ENCODE results near the gene ZNF598. TPM values are rescaled to one million over a fixed set of nuclear protein-coding genes. Genes with fewer than 3 reads are reported as not detected.
"Not testable (repeated sequence)": the region's sequence is repeated elsewhere in the genome, so short reads cannot be mapped to it uniquely, and the experiment has no call there.

Gene ZNF598
- total RNA-seq, 1 experiment from 2014 or later = 50.4 TPM

- no peak overlapping the region for H3K4me3 ChIP-seq (ENCODE audit: low read depth, low read length)
- H3K9me3 ChIP-seq = no peaks in the 10 kb centered on the region
- peaks cover 17% of the 10 kb centered on the region for H3K4me1 ChIP-seq
- peaks cover 47% of the 10 kb centered on the region for H3K36me3 Mint-ChIP-seq (ENCODE audit: insufficient read depth, unreplicated experiment)
- no peaks in the 10 kb centered on the region for H3K27me3 ChIP-seq (replicated peaks; ENCODE audit: control insufficient read depth, insufficient read depth, low read length)
- H3K4me1 Mint-ChIP-seq (ENCODE audit: low read depth, unreplicated experiment) = peaks cover 21% of the 10 kb centered on the region
- no peaks in the 10 kb centered on the region for H3K9me3 Mint-ChIP-seq (ENCODE audit: unreplicated experiment)
- intact Hi-C loops (cut with micrococcal nuclease; ENCODE audit: unreplicated experiment) = no loop called here
- no peaks in the 10 kb centered on the region for H3K27me3 Mint-ChIP-seq (ENCODE audit: insufficient read depth, unreplicated experiment)
- peak overlapping the region; percentile 89 for H3K4me3 Mint-ChIP-seq (ENCODE audit: unreplicated experiment)
- POLR2A ChIA-PET = no interaction called here
- no TSS peak for BruUV-seq (replicated peaks)
- TF ChIP-seq CTCF (IDR thresholded peaks at IDR 0.05; ENCODE audit: insufficient read depth in 1 of 2, low read depth in 1 of 2, low read length in 1 of 2, severe bottlenecking in 1 of 2, unreplicated experiment in 1 of 2) = no peak
- no peak for DNase-seq
- no peak overlapping the region for H3K27ac Mint-ChIP-seq (ENCODE audit: unreplicated experiment)
- peaks cover 6% of the 10 kb centered on the region for H3K36me3 ChIP-seq (ENCODE audit: control insufficient read depth, insufficient read depth, low read length)
- CTCF ChIA-PET = interaction anchor here (1.2 kb wide), 1 partner anchor 18 kb away, joined by 3 read pairs; no protein-coding TSS in a partner anchor
These were observed 50.8 kb downstream of the ZNF598 start for GRCh38 chr16:1958715-1959268.

- BruUV-seq (replicated peaks); H3K4me3 Mint-ChIP-seq (ENCODE audit: unreplicated experiment); H3K36me3 ChIP-seq (ENCODE audit: control insufficient read depth, insufficient read depth, low read length); H3K9me3 Mint-ChIP-seq (ENCODE audit: unreplicated experiment); H3K4me3 ChIP-seq (ENCODE audit: low read depth, low read length); intact Hi-C loops (cut with micrococcal nuclease; ENCODE audit: unreplicated experiment); H3K9me3 ChIP-seq; H3K27me3 ChIP-seq (replicated peaks; ENCODE audit: control insufficient read depth, insufficient read depth, low read length); DNase-seq; H3K27ac Mint-ChIP-seq (ENCODE audit: unreplicated experiment); H3K27me3 Mint-ChIP-seq (ENCODE audit: insufficient read depth, unreplicated experiment): not testable (repeated sequence)
- ChIA-PET CTCF (interaction anchor here (1.2 kb wide), 1 partner anchor 17 kb away, joined by 3 read pairs; no protein-coding TSS in a partner anchor), POLR2A (interaction anchor here (0.7 kb wide), 1 partner anchor 1616 kb away, joined by 4 read pairs; no protein-coding TSS in a partner anchor)
- peaks cover 41% of the 10 kb centered on the region for H3K36me3 Mint-ChIP-seq (ENCODE audit: insufficient read depth, unreplicated experiment)
- peaks cover 14% of the 10 kb centered on the region for H3K4me1 Mint-ChIP-seq (ENCODE audit: low read depth, unreplicated experiment)
- H3K4me1 ChIP-seq = peaks cover 14% of the 10 kb centered on the region
These were observed 51.5 kb downstream of the ZNF598 start for GRCh38 chr16:1958143-1958491.

GRCh38 chr16:1957434-1958142 is 52.0 kb downstream of the ZNF598 start:
- intact Hi-C loops (cut with micrococcal nuclease; ENCODE audit: unreplicated experiment); H3K27me3 Mint-ChIP-seq (ENCODE audit: insufficient read depth, unreplicated experiment); H3K27ac Mint-ChIP-seq (ENCODE audit: unreplicated experiment); CTCF ChIA-PET; H3K9me3 ChIP-seq; H3K9me3 Mint-ChIP-seq (ENCODE audit: unreplicated experiment); H3K36me3 ChIP-seq (ENCODE audit: control insufficient read depth, insufficient read depth, low read length); BruUV-seq (replicated peaks); H3K4me1 ChIP-seq; H3K27me3 ChIP-seq (replicated peaks; ENCODE audit: control insufficient read depth, insufficient read depth, low read length); H3K4me3 Mint-ChIP-seq (ENCODE audit: unreplicated experiment); DNase-seq; H3K4me3 ChIP-seq (ENCODE audit: low read depth, low read length): not testable (repeated sequence)
- Mint-ChIP-seq H3K36me3 (ENCODE audit: insufficient read depth, unreplicated experiment) (peaks cover 35% of the 10 kb centered on the region), H3K4me1 (ENCODE audit: low read depth, unreplicated experiment) (peaks cover 10% of the 10 kb centered on the region)
- POLR2A ChIA-PET = interaction anchor here (0.7 kb wide), 1 partner anchor 1615 kb away, joined by 4 read pairs; no protein-coding TSS in a partner anchor

- no peak for TF ChIP-seq CTCF (IDR thresholded peaks at IDR 0.05; ENCODE audit: insufficient read depth in 1 of 2, low read depth in 1 of 2, low read length in 1 of 2, severe bottlenecking in 1 of 2, unreplicated experiment in 1 of 2)
- H3K36me3 Mint-ChIP-seq (ENCODE audit: insufficient read depth, unreplicated experiment) = no peaks in the 10 kb centered on the region
- H3K36me3 ChIP-seq (ENCODE audit: control insufficient read depth, insufficient read depth, low read length) = no peaks in the 10 kb centered on the region
- no peak overlapping the region for H3K4me3 ChIP-seq (ENCODE audit: low read depth, low read length)
- H3K4me1 ChIP-seq = no peaks in the 10 kb centered on the region
- intact Hi-C loops (cut with micrococcal nuclease; ENCODE audit: unreplicated experiment) = no loop called here
- no TSS peak for BruUV-seq (replicated peaks)
- H3K27me3 ChIP-seq (replicated peaks; ENCODE audit: control insufficient read depth, insufficient read depth, low read length) = no peaks in the 10 kb centered on the region
- H3K4me1 Mint-ChIP-seq (ENCODE audit: low read depth, unreplicated experiment) = no peaks in the 10 kb centered on the region
- ChIA-PET CTCF (no interaction called here), POLR2A (no interaction called here)
- H3K27ac Mint-ChIP-seq (ENCODE audit: unreplicated experiment) = no peak overlapping the region
- DNase-seq = no peak
- H3K9me3 Mint-ChIP-seq (ENCODE audit: unreplicated experiment) = no peaks in the 10 kb centered on the region
- no peaks in the 10 kb centered on the region for H3K9me3 ChIP-seq
- H3K27me3 Mint-ChIP-seq (ENCODE audit: insufficient read depth, unreplicated experiment) = no peaks in the 10 kb centered on the region
- H3K4me3 Mint-ChIP-seq (ENCODE audit: unreplicated experiment) = no peak overlapping the region
These were observed 55.9 kb downstream of the ZNF598 start for GRCh38 chr16:1953734-1954133.
